Liver (tissue), 9 donors: ENCODE results near the gene MAP6D1. TPM values are rescaled to one million over a fixed set of nuclear protein-coding genes. Genes with fewer than 3 reads are reported as not detected.

Source experiments
- DNase-seq: peaks from one replicate; pipeline ENCODE4 v3.0.0-alpha.2; 2017; ENCODE audit warnings: low spot score
- H3K27ac ChIP-seq, 2 donors: one replicate each; pipeline ENCODE4 v1.7.0; 2013; ENCODE audit warnings: inconsistent platforms in 2 of 2, low read length in 2 of 2, control low read depth in 1 of 2, low read depth in 1 of 2, mild to moderate bottlenecking in 1 of 2
- H3K27me3 ChIP-seq, 4 donors: one replicate each; pipeline versions ENCODE4 v1.6.1 to v1.7.0; 2013; ENCODE audit warnings: low read length in 3 of 4, inconsistent platforms in 1 of 4, mild to moderate bottlenecking in 1 of 4, moderate library complexity in 1 of 4; ENCODE audit not compliant: control insufficient read depth in 4 of 4, insufficient read depth in 4 of 4
- H3K36me3 ChIP-seq, 4 donors: one replicate each; pipeline versions ENCODE4 v1.6.1 to v1.7.0; 2013; ENCODE audit warnings: low read length in 3 of 4, mild to moderate bottlenecking in 3 of 4, low read depth in 1 of 4, moderate library complexity in 1 of 4; ENCODE audit not compliant: control insufficient read depth in 4 of 4, insufficient read depth in 3 of 4
- H3K4me1 ChIP-seq, 4 donors: one replicate each; pipeline versions ENCODE4 v1.6.1 to v1.7.0; 2013; ENCODE audit warnings: low read length in 3 of 4, mild to moderate bottlenecking in 3 of 4, moderate library complexity in 1 of 4; ENCODE audit not compliant: control insufficient read depth in 4 of 4, insufficient read depth in 4 of 4
- H3K4me3 ChIP-seq, 3 donors: one replicate each; pipeline versions ENCODE4 v1.6.1 to v1.7.0; 2013; ENCODE audit warnings: low read length in 3 of 3, control low read depth in 1 of 3, low read depth in 1 of 3, mild to moderate bottlenecking in 1 of 3
- H3K9ac ChIP-seq, 2 donors: one replicate each; pipeline ENCODE4 v1.7.0; 2013; ENCODE audit warnings: low read length in 2 of 2, mild to moderate bottlenecking in 2 of 2, moderate library complexity in 2 of 2, control low read depth in 1 of 2, low read depth in 1 of 2
- H3K9me3 ChIP-seq, 4 donors: one replicate each; pipeline versions ENCODE4 v1.6.1 to v1.7.0; 2013; ENCODE audit warnings: low read length in 3 of 4; ENCODE audit not compliant: control insufficient read depth in 4 of 4
- CTCF ChIP-seq: fragments of 150-350 bp; IDR thresholded peaks from 2 replicates; pipeline ENCODE4 v1.5.1; 2017; ENCODE audit warnings: improper control_type of control experiment, low read depth, low read length; ENCODE audit not compliant: missing input control
- EGR1 ChIP-seq, 2 donors: IDR thresholded peaks; 2 replicates each; pipeline ENCODE4 v1.6.1; 2016 to 2018; ENCODE audit warnings: antibody characterized with exemption in 2 of 2, low read depth in 2 of 2
- FOXA1 ChIP-seq: IDR thresholded peaks from 2 replicates; pipeline ENCODE4 v1.6.1; 2016; ENCODE audit warnings: antibody characterized with exemption
- FOXA2 ChIP-seq: IDR thresholded peaks from 2 replicates; pipeline ENCODE4 v1.6.1; 2016; ENCODE audit warnings: antibody characterized with exemption
- GABPA ChIP-seq, 2 donors: IDR thresholded peaks in 1 of 2; conservative IDR thresholded peaks in 1 of 2; 2 replicates each; pipeline ENCODE4 v1.6.1; 2016; ENCODE audit warnings: antibody characterized with exemption in 2 of 2, mild to moderate bottlenecking in 1 of 2, moderate library complexity in 1 of 2
- HNF4A ChIP-seq, 2 donors: conservative IDR thresholded peaks; 2 replicates each; pipeline ENCODE4 v1.6.1; 2016; ENCODE audit warnings: antibody characterized with exemption in 2 of 2, mild to moderate bottlenecking in 2 of 2
- HNF4G ChIP-seq: IDR thresholded peaks from 2 replicates; pipeline ENCODE4 v1.6.1; 2016; ENCODE audit warnings: antibody characterized with exemption
- JUND ChIP-seq, 2 donors: IDR thresholded peaks; 2 replicates each; pipeline ENCODE4 v1.6.1; 2016; ENCODE audit warnings: antibody characterized with exemption in 2 of 2
- MAX ChIP-seq: IDR thresholded peaks from 2 replicates; pipeline ENCODE4 v1.6.1; 2016; ENCODE audit warnings: antibody characterized with exemption
- NR2F2 ChIP-seq: IDR thresholded peaks from 2 replicates; pipeline ENCODE4 v1.6.1; 2016; ENCODE audit warnings: antibody characterized with exemption
- RAD21 ChIP-seq, 2 donors: IDR thresholded peaks; 2 replicates each; pipeline ENCODE4 v1.6.1; 2016; ENCODE audit warnings: antibody characterized with exemption in 2 of 2, mild to moderate bottlenecking in 2 of 2
- REST ChIP-seq: IDR thresholded peaks from 2 replicates; pipeline ENCODE4 v1.6.1; 2016; ENCODE audit warnings: antibody characterized with exemption, mild to moderate bottlenecking
- RXRA ChIP-seq, 2 donors: IDR thresholded peaks; 2 replicates each; pipeline ENCODE4 v1.6.1; 2017 to 2018; ENCODE audit warnings: antibody characterized with exemption in 2 of 2, mild to moderate bottlenecking in 1 of 2
- SP1 ChIP-seq: IDR thresholded peaks from 2 replicates; pipeline ENCODE4 v1.6.1; 2018; ENCODE audit warnings: antibody characterized with exemption, mild to moderate bottlenecking
- TAF1 ChIP-seq: conservative IDR thresholded peaks from 2 replicates; pipeline ENCODE4 v1.6.1; 2016; ENCODE audit warnings: antibody characterized with exemption, mild to moderate bottlenecking
- YY1 ChIP-seq: IDR thresholded peaks from 2 replicates; pipeline ENCODE4 v1.6.1; 2016; ENCODE audit warnings: antibody characterized with exemption, mild to moderate bottlenecking
- ZBTB33 ChIP-seq: IDR thresholded peaks from 2 replicates; pipeline ENCODE4 v1.6.1; 2016; ENCODE audit warnings: antibody characterized with exemption
- WGBS: extraction: QIAGEN DNeasy Blood & Tissue Kit; methylation state at CpG from one replicate; pipeline ENCODE4 v1.1.7; 2013; 5-methylcytosine and 5-hydroxymethylcytosine counted together
- polyA plus RNA-seq, 2 donors: library from polyadenylated mRNA; stranded (reverse) in 1 of 2; unstranded in 1 of 2; fragments of 200-250 nt in 1 of 2; fragments of >200 nt in 1 of 2; fragmentation: Nextera tagmentation in 1 of 2; extraction: Ambion mirVana in 1 of 2; gene quantifications; one replicate each; pipeline versions ENCODE4 v1.2.1 to v1.2.3, GENCODE V29; 2013 to 2015
- total RNA-seq, 2 donors: library from RNA; depleted of rRNA; stranded (reverse); fragments of >200 nt; gene quantifications; one replicate each; pipeline ENCODE4 v1.2.3, GENCODE V29; 2014
- TF ChIP-seq, protein P1 (sequence below): IDR thresholded peaks from 2 replicates; pipeline ENCODE4 v1.6.1; 2016; ENCODE audit warnings: antibody characterized with exemption
- donor health status: healthy.
- donor health status: healthy.
- donor health status: healthy.
- donor health status: healthy.
- donor health status: healthy.

Gene MAP6D1
- total and polyA plus RNA-seq, 4 donors: 0.06 to 0.33 (median 0.19) TPM; not detected in 1

DNA sequence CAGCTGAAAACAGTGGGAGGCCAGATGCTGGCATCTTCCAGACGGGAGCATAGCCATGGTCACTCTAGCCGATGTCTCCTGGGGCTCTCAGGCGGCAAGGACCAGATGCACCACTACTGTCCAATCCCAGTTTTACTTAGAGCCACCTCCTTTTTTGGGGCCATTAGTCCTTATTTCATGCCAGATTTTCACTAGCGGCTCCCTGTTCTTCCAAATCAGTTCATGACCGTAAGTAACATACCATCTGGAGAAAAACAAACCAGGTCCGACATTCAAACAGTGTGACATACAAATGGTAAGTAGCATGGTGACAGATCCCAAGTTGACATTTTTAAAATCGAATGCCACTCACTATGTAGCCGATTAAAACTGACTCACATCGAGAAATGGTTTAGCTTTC, 4.1 kb upstream of the MAP6D1 start:
- Histone ChIP-seq H3K36me3 (peaks cover 12 to 43% (median 31%) of the 10 kb centered on the region in 4 donors), H3K9me3 (no peaks in the 10 kb centered on the region), H3K27me3 (no peaks in the 10 kb centered on the region), H3K9ac (no peak overlapping the region), H3K4me3 (no peak overlapping the region), H3K27ac (no peak overlapping the region), H3K4me1 (peaks cover 0 to 15% (median 9%) of the 10 kb centered on the region in 4 donors)
- DNase-seq: no peak
- WGBS: 97% methylated on average over 9 of the region's 9 CpGs
- TF ChIP-seq HNF4A (conservative IDR thresholded peaks at IDR 0.05) (no peak), EGR1 (IDR thresholded peaks at IDR 0.05; ENCODE audit: low read depth in 2 of 2) (no peak), FOXA1 (no peak), ZBTB33 (no peak)

DNA sequence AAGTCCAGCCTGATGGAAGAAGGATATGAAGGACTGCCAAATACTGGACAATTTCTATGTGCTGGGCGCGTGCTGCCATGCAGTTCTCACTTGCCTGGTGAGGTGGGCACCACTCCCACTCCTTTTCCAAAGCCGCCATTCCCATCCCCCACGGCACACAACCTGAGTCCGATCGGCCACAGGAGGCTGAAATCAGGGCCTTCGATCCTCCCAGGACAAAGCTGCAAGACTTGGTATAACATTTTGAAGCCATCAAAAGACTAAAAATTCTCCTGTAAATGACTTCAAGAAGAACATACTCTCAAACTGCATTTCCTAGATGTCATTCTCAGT, 3.1 kb upstream of the MAP6D1 start:
- no peaks in the 10 kb centered on the region for H3K27me3 ChIP-seq
- no peak overlapping the region for H3K9ac ChIP-seq
- peaks cover 0 to 16% (median 9%) of the 10 kb centered on the region in 4 donors for H3K4me1 ChIP-seq
- H3K27ac ChIP-seq: no peak overlapping the region
- no peaks in the 10 kb centered on the region for H3K9me3 ChIP-seq
- TF ChIP-seq REST: no peak
- TF ChIP-seq SP1: no peak
- no peak for TF ChIP-seq NR2F2
- TF ChIP-seq EGR1 (IDR thresholded peaks at IDR 0.05; ENCODE audit: low read depth in 2 of 2): no peak
- TF ChIP-seq YY1: no peak
- no peak for TF ChIP-seq HNF4A (conservative IDR thresholded peaks at IDR 0.05)
- no peak for TF ChIP-seq GABPA (IDR thresholded peaks at IDR 0.05 in 1 of 2, conservative IDR thresholded peaks at IDR 0.05 in 1 of 2)
- no peak for TF ChIP-seq TAF1
- no peak for TF ChIP-seq ZBTB33
- no peak for TF ChIP-seq RAD21 (IDR thresholded peaks at IDR 0.05)
- TF ChIP-seq HNF4G: no peak
- no peak for TF ChIP-seq MAX
- TF ChIP-seq FOXA2: no peak
- TF ChIP-seq, protein P1, sequence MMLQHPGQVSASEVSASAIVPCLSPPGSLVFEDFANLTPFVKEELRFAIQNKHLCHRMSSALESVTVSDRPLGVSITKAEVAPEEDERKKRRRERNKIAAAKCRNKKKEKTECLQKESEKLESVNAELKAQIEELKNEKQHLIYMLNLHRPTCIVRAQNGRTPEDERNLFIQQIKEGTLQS: no peak
- no peak for TF ChIP-seq CTCF
- TF ChIP-seq RXRA (IDR thresholded peaks at IDR 0.05): no peak
- no peak for TF ChIP-seq JUND (IDR thresholded peaks at IDR 0.05)
- H3K36me3 ChIP-seq: peaks cover 12 to 34% (median 24%) of the 10 kb centered on the region in 4 donors
- no peak for DNase-seq
- WGBS: 96% methylated on average over 7 of the region's 7 CpGs
- no peak overlapping the region for H3K4me3 ChIP-seq
